ENCODE results near the gene CEP89.
"Not testable (repeated sequence)": the region's sequence is repeated elsewhere in the genome, so short reads cannot be mapped to it uniquely, and the experiment has no call there.

Gene CEP89

GRCh38 chr19:32945260-32945659, 26.5 kb downstream of the CEP89 start:
- DNase-seq (ENCODE audit: low read depth): no peak

GRCh38 chr19:32941273-32941672, 30.5 kb downstream of the CEP89 start:
- not testable (repeated sequence) for DNase-seq (ENCODE audit: low read depth)

- no peak for DNase-seq (ENCODE audit: low read depth)
Observed at GRCh38 chr19:32936065-32936464, 35.7 kb downstream of the CEP89 start.

GRCh38 chr19:32935629-32936028, 36.1 kb downstream of the CEP89 start:
- no peak for DNase-seq (ENCODE audit: low read depth)

GRCh38 chr19:32933571-32933970, 38.2 kb downstream of the CEP89 start:
- no peak for DNase-seq (ENCODE audit: low read depth)

- no peak for DNase-seq (ENCODE audit: low read depth)
Observed at GRCh38 chr19:32930567-32930966, 41.2 kb downstream of the CEP89 start.

GRCh38 chr19:32928806-32929205, 43.0 kb downstream of the CEP89 start:
- DNase-seq (ENCODE audit: low read depth): no peak

GRCh38 chr19:32924200-32924599, 47.6 kb downstream of the CEP89 start:
- no peak for DNase-seq (ENCODE audit: low read depth)

GRCh38 chr19:32921624-32922023, 50.1 kb downstream of the CEP89 start:
- DNase-seq (ENCODE audit: low read depth): no peak

GRCh38 chr19:32919365-32919764, 52.4 kb downstream of the CEP89 start:
- DNase-seq (ENCODE audit: low read depth): no peak

GRCh38 chr19:32917616-32917996, 54.2 kb downstream of the CEP89 start:
- no peak for DNase-seq (ENCODE audit: low read depth)

GRCh38 chr19:32916969-32917615, 54.7 kb downstream of the CEP89 start:
- no peak for DNase-seq (ENCODE audit: low read depth)

GRCh38 chr19:32914879-32915660, 56.7 kb downstream of the CEP89 start:
- DNase-seq (ENCODE audit: low read depth): no peak

GRCh38 chr19:32911467-32911866, 60.3 kb downstream of the CEP89 start:
- DNase-seq (ENCODE audit: low read depth): no peak

- DNase-seq (ENCODE audit: low read depth): no peak
Observed at GRCh38 chr19:32910874-32911273, 60.9 kb downstream of the CEP89 start.

GRCh38 chr19:32910094-32910493, 61.7 kb downstream of the CEP89 start:
- DNase-seq (ENCODE audit: low read depth): no peak

GRCh38 chr19:32909257-32909656, 62.5 kb downstream of the CEP89 start:
- DNase-seq (ENCODE audit: low read depth): no peak

GRCh38 chr19:32908641-32909190, 63.0 kb downstream of the CEP89 start:
- DNase-seq (ENCODE audit: low read depth): no peak

GRCh38 chr19:32902448-32902847, 69.3 kb downstream of the CEP89 start:
- DNase-seq (ENCODE audit: low read depth): no peak

- DNase-seq (ENCODE audit: low read depth): no peak
Observed at GRCh38 chr19:32901504-32902161, 70.1 kb downstream of the CEP89 start.

GRCh38 chr19:32896516-32897214, 75.1 kb downstream of the CEP89 start:
- no peak for DNase-seq (ENCODE audit: low read depth)

- DNase-seq (ENCODE audit: low read depth): no peak
Observed at GRCh38 chr19:32895384-32895783, 76.4 kb downstream of the CEP89 start.
